GM18517 (cell line): ENCODE results near the gene PCED1A.

Experiments used
- ATAC-seq: cut with Tn5 transposase; IDR thresholded peaks from one replicate; pipeline ENCODE4 v1.9.1; 2021; ENCODE audit warnings: mild to moderate bottlenecking, moderate library complexity; ENCODE audit not compliant: unreplicated experiment

Gene PCED1A

DNA sequence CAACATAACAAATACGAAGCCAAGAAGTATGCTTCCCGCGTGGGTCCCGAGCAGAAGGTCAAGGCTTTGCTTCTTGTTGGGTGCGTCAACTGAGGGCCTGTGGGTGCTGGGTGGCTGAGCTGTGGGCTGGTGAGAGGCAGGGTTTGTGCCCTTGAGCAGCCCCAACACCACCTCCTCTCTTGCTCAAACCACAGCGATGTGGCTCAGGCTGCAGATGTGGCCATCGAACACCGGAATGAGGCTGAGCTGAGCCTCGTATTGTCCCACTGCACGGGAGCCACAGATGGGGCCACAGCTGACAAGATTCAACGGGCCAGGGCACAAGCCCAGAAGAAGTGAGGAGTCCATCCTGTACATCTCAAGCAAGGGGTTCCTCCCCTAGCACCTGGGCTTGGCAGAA, 25.8 kb upstream of the PCED1A start:
- no peak for ATAC-seq

GRCh38 chr20:2865630-2866029, 25.2 kb upstream of the PCED1A start:
- ATAC-seq = no peak

GRCh38 chr20:2865101-2865500, 24.6 kb upstream of the PCED1A start:
- ATAC-seq = no peak

GRCh38 chr20:2864626-2865025, 24.2 kb upstream of the PCED1A start:
- ATAC-seq = no peak

GRCh38 chr20:2859330-2860121, 19.1 kb upstream of the PCED1A start:
- no peak for ATAC-seq

DNA sequence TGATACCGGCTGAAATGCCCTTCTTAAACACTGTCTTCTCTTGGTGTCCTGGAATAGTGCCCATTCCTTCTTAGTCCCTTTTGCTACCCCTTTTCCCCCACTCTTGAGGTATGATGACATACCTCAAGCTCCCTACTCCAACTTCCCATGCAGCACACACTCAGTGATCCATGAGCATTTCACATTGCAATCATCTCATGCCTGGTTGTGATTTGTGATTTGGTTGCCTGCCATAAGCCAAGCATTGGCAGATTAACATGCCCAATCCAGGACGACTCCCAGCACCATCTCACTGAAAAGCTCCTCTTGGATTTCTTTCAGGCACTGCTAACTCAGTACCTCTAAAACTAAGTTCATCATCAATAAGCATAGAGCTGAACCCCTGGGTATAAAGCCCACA, 18.1 kb upstream of the PCED1A start:
- ATAC-seq = no peak

DNA sequence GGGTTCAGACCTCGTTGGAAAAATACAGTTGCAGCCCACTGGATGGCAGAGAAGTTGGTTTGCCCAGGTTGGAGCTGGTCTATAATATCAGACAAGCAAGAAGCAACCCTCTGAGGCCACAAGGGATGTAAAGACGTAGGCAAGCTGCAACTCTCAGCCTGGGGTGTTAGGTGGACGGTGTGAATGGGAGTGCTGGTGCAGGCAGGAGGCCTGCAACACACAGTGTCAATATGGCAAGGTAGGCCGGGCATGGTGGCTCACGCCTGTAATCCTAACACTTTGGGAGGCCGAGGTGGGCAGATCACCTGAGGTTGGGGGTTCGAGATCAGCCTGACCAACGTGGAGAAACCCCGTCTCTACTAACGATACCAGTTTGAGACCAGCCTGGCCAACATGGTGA, 10.6 kb upstream of the PCED1A start:
- ATAC-seq = no peak

- ATAC-seq = no peak
Measured at GRCh38 chr20:2849529-2849928, 9.1 kb upstream of the PCED1A start.

- ATAC-seq = no peak
Measured at GRCh38 chr20:2847802-2848201, 7.3 kb upstream of the PCED1A start.

GRCh38 chr20:2846698-2847097, 6.2 kb upstream of the PCED1A start:
- ATAC-seq = no peak

- no peak for ATAC-seq
Measured at GRCh38 chr20:2845607-2846006, 5.2 kb upstream of the PCED1A start.

DNA sequence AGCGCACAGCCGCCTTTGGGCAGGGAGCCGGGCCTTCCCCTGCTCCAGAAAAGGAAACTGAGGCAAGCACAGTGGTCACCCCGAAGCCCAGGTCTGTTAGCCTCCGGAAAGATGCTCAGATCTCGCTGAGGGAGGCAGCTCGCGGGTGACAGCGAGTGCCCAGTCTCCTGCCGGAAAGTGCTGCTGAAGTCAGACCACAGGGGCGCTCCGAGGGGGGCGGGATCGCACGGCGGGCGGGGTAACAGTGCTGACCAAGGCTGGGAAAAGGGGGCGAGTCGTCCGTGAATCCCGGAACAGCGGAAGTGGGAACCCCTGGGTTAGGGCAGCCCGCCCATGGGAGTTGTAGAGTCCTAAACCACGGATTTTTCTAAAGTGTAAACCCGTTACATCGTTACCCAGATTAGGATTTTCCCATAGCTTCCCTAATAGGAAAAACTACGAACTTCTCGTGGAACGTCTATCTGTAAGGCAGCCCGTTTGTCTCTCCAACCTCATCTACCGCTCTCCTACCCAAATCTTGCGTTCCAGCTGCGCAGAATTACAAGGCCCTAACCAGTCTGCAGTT, 594 bp upstream of the PCED1A start:
- peak; percentile 27 for ATAC-seq

- no peak for ATAC-seq
Measured at GRCh38 chr20:2839732-2840137, 720 bp downstream of the PCED1A start.

GRCh38 chr20:2838847-2839671, 1.4 kb downstream of the PCED1A start:
- no peak for ATAC-seq

- ATAC-seq = no peak
Measured at GRCh38 chr20:2838170-2838797, 2.2 kb downstream of the PCED1A start.

DNA sequence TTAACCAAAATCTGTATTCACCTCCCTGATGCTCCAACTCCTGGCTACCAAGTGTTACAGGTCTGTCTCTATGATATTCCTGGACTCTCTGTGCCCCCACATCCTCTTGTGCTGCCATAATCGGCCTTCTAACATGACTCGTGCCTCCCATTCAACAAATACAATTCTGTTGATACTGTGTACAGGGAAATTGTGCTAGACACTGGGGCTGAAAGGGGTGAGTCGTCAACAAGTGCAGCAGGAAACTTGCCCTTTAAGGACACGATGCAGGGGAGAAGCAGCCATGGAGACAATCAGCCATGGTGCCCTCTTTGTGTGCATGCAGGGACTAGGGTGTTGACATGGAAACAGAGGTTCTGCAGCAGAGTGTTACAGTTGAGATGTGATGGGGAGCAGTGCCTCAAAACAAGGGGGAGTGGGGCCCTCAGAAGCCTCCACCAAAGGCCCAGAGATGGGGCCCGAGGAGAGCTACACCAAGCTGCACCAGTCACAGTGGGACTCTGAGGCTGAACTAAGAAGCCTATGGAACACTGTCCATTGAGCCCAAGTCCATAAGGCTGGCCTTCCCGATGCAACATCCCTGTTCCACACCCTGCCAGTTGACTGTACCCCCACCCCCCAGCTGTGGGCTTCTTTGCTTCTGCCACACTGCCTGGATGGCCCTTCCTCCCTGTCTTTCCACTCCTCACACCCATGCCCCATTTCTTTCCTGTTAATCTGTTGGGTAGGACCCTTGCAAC, 3.1 kb downstream of the PCED1A start:
- ATAC-seq = no peak

GRCh38 chr20:2836035-2836434, 4.4 kb downstream of the PCED1A start:
- ATAC-seq = no peak

DNA sequence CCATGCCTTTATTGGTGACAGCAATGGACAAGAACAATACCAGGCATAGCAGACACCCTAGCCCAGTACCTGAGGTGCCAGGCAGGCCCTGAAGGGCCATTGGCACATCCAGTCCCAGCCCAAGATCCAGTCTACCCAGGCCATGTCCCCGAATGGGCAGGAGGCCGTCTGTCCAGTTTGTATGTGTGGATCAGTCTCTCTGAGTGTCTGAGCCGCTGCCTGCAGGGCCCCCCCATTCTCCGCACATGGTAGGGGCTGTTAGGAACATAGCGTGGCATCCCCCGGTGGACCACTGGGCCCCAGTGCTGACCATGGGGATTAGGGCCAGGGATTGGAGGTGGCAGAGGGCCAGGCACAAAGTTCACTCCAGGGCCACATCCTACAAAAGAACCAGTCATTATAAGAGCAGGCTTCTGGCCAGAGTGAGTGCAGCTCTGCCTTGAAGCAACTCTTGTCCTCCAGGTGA, 5.1 kb downstream of the PCED1A start:
- ATAC-seq = no peak

DNA sequence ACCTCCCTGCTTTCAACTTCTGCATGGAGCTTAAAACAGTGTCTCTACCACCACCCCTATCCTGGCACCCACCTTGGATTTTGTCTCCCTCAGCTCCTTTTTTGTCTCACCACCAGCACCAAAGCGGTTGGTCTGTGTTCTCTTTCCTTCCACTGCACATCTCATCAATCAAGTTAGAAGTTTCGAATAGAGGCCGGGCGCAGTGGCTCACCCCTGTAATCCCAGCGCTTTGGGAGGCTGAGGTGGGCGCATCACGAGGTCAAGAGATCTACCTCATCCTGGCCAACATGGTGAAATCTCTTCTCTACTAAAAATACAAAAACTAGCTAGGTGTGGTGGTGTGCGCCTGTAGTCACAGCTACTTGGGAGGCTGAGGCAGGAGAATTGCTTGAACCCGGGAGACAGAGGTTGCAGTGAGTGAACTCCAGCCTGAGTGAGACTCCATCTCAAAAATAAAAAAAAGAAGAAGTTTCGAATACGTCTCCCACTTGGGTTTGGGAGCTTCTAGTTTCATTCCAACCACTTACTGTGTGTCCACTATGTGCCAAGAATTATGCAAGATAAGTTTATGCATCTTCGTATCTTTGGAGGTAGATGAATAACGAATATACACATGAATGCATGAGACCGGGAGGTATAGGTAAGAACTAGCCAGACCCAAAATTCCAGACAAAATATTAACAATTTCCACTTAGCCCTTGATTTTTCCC, 5.9 kb downstream of the PCED1A start:
- ATAC-seq = no peak

DNA sequence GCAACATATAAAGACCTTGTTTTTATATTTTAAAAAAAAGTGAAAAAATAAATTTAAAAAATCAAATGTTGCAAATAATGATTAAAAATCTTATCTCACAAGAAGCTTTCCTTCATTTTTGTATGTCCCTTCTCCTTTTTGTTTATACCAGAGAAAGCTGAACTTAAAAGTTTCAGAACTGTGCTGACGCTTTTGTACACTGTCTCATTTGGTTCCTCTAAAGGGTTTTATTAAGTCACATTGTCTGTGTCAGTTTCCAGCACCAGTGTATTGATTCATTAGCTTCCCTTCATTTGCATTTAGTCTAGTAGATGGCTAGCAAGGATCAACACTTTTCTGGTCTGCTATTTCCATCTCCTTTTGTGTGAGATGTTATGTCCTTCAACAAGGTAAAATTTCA, 6.7 kb downstream of the PCED1A start:
- ATAC-seq = no peak
